Sciatic nerve (tissue), 2 donors: Measurements from ENCODE around the gene MAML3. TPM values are rescaled to one million over a fixed set of nuclear protein-coding genes. Genes with fewer than 3 reads are reported as not detected.

Experiments
- ATAC-seq: fragments of 200-7000 bp; cut with Tn5 transposase; one replicate; pipeline ENCODE4 v1.9.1; 2020; ENCODE audit warnings: mild to moderate bottlenecking, moderate library complexity
- DNase-seq: peaks from one replicate; pipeline ENCODE4 v3.0.0-alpha.2; 2020; ENCODE audit warnings: low spot score
- intact Hi-C: fragments of 100-400 bp; cut with DNase I; formaldehyde crosslinking; loops from one replicate; pipeline ENCODE4 v1.14.2; 2022
- total RNA-seq: library from RNA; stranded (reverse); fragmentation: NEBNext Ultra II Directional; extraction: Animal tissue kit (Norgen Biotek cat#: 25700); gene quantifications from one replicate; pipeline ENCODE4 v1.2.1, GENCODE V29; 2021
- donor health status: DM: no; HTN: no; CAD: no.
- donor health status: DM: no; HTN: no; CAD: no.

Gene MAML3
- total RNA-seq, 1 donor from 2014 or later: 11.0 TPM

DNA sequence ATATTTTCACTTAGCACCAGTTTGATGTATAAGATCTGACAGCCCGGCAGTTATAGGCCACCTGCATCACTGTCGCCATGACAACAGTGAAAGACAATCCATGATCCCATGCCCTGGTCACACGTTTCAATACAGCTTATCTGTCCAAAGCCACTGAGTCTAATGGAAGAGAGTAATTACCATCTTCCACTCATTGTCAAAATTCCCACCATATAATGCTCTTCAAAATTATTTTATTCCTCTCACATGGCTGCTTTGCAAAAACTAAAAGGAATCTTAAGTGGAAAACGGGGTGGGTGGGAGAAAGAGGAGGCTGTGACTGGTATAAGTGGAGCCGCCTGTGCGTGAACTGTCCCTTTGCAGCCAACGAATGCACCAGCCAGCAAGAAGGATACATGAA is 44.2 kb downstream of the MAML3 start:
- intact Hi-C loops: no loop called here
- no peak for DNase-seq
- no peak for ATAC-seq

DNA sequence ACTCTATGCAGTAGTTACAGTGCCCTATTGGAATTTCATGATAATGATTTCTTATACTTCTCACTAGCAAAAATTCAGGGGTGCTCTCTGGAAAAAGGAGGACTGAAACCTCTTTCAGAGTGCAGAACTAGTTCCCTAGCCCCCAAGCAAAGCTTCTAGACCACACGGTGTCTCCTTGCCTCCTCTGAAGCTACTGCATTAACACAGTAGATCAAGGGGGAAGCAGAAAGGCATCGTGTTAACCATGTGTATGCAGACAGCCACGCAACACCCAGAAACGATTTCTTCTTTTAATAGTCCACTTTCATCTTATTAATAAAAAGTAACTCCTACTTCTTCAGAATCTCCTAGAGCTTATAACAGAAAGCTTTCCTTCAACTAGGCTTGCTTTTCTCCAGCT is 44.7 kb downstream of the MAML3 start:
- intact Hi-C loops: no loop called here
- DNase-seq: no peak
- ATAC-seq: no peak

DNA sequence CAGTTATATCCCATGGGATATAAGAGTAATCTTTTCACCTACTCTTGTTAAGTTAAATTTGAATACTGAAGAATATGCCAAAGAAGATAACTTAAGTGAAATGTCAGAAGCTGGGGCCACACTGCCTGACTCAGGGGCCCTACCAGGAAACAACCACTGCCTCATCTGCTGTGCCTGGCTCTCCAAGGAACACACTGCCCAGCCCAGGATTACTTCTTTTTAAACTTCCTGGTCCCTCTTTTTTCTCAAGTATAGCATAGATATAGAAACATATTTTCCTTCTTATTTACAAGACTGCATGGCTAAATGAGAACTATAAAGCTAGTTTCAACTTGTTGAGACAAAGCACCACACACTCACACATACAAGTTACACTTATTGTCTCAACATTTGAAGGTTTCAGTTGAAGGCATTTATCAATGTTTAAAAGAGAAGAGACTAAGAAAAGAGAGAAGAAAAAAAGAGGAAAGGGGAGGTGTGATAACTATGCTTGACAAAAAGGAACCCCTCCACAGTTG is 45.2 kb downstream of the MAML3 start:
- intact Hi-C loops: no loop called here
- no peak for DNase-seq
- ATAC-seq: no peak

DNA sequence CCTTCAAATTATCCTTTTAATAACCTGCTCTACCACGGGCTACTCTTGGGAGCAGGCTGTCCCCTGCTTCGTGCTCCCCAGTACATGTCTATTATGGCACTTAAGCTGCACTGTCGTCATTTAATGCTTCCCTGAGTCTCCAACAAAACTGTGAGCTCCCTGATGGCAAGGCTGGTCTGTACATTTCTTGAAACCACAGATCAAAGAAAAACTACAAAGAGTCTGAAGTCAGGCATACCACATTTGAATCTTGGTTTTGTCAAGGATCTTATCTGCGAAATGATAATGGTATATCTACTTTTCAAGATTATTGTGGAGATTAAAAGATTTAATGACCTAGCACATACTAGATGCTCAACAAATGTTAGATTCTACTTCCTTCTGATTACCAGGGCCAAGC is 45.7 kb downstream of the MAML3 start:
- intact Hi-C loops: no loop called here
- ATAC-seq (no peak), DNase-seq (no peak)

DNA sequence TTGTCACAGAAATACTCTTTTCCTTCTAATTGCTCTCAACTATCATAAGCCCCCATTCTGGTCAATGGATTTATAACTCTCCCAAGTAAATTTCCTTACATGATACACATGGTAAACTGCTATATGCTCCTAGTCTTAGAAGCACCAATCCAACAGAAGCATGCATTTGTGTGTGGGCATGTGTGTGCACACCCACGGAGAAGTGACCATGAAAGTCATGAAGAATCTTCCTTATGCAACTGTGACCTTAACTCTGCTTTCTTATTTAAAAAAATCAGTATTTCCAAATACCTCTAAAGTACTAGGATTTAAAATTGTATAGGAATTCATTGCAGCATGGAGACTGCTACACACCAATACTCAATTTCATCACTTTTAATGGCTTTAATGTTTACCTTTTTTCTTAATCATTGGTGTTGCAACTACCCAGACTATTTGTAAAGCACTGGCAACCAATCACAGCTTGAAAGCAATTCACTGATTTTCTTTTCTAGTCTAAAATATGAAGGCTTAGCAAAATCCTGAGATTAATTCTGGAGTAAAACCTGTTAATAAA is 47.6 kb downstream of the MAML3 start:
- DNase-seq (no peak), ATAC-seq (no peak)
- intact Hi-C loops: no loop called here

DNA sequence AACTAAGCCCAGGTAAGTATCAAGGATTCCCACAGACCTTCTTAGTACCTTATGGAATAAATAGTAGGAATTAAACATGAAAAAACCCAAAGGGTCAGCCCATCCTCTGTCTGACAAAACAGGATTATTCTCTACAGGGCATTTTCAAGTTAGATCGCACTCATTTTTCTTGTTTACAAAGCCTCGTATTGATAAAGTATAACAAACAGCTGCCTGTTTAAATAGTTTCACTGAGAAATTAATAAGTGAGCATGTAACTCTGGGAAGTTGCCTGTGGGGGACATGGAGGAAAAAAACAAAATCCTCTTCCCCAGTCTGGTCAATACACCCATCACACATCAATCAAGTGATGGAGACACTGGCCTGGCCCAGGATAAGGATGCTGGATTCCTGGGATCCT is 48.5 kb downstream of the MAML3 start:
- no peak for DNase-seq
- ATAC-seq: no peak
- intact Hi-C loops: no loop called here

DNA sequence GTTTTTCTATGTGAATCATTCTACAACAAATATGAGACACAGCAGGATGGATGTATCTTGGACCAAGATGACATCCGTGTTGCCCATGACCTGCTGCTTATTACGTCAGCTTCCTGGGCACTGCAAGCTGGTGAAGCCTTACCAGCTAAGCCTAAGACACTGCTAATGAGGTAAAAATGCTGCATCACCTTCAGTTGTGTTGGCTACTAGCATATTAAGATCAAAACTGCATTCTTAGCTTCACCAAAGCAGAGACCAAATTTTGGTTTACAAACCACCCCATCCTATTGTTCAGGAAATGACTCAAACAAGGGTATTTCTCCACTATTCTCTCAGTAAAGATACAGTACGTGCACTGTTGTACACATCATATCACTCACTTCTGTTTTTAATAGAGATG is 50.3 kb downstream of the MAML3 start:
- ATAC-seq: no peak
- no peak for DNase-seq
- intact Hi-C loops: no loop called here

DNA sequence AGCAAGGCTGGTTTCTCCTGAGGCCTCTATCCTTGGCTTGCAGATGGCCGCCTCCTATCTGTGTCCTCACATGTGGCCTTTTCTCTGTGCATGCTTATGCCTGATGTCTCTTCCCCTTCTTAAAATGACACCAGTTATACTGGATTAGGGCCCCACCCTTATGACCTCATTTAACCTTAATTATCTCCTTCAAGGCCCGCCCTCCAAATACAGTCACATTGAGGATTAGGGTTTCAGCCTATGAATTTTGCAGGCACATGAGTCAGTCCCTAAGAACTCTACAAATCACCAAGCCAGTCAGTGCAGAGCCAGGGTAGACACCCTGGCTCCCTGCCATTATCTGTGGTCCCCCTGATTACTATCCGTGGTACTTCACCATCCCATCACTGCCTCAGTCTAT is 51.6 kb downstream of the MAML3 start:
- no peak for DNase-seq
- ATAC-seq: no peak
- intact Hi-C loops: no loop called here

DNA sequence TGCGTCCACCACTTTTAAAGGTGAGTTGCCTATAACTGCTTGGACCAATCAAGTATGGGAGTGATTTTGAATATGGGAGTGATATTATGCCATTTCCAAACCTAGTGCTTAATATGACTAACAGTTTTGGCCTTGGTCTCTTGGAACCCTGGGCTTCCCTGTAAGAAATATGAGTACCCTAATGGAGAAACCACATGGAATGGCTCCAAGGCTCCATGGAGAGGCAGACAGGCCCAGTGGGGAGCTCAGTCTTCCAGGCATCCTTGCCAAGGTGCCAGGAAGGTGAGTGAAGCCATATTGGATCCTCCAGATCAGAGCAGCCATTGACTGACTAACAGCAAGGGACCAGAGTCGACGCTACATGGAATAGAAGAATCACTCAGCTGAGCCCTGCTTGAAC is 53.2 kb downstream of the MAML3 start:
- ATAC-seq (no peak), DNase-seq (no peak)
- intact Hi-C loops: no loop called here

DNA sequence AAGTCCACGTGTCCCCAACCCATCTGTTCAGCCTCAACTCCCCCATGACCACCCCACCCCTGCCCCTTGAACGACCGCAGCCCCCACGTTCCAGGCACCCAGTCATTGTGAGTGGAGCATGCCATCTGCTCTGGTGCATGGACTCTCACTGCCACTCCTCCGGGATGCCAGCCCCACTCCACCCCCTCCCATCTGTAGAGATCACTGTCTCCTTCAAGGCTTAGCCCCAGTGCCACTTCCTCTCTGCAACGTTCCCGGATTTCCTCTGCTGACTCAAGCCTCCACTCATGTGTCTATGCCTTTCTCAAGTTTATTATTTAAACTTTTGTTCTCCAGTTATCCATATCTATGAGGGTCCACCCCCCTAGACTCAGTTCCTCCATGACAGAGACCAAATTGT is 54.0 kb downstream of the MAML3 start:
- intact Hi-C loops: no loop called here
- ATAC-seq (peak; percentile 51), DNase-seq (no peak)

DNA sequence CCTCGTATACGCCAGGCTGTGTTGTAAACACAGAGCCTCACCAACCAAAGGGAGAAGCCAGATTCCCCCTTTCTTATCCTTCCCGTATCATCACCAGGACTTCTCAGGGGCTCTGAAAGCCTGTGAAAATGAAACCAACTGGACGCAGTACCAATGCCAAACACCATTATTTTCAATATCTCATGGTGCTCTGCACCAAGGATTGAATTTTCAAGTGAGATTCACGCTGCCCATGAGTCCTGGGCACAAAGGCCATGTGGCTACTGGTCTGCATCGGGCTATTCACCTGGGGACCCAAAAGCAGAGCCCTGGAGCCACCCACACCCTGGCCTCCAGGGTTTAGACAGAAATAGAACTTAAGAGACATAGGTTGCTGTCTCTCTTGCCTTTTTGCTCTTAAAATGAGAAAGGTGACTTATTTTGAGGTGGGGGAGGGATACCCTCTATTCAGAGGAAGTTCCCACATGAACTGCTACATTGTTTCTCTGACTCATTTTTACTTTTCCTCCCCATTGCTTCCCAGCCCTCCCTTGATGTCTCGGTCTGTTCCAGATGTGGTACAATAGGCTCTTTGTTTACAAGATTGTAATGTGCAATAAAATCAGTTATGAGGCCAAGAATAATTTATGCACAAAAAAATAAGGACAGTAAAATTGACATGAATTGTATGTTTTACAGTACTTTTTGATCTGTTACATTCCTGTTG is 55.4 kb downstream of the MAML3 start:
- DNase-seq: no peak
- ATAC-seq: peak; percentile 77
- intact Hi-C loops: no loop called here

DNA sequence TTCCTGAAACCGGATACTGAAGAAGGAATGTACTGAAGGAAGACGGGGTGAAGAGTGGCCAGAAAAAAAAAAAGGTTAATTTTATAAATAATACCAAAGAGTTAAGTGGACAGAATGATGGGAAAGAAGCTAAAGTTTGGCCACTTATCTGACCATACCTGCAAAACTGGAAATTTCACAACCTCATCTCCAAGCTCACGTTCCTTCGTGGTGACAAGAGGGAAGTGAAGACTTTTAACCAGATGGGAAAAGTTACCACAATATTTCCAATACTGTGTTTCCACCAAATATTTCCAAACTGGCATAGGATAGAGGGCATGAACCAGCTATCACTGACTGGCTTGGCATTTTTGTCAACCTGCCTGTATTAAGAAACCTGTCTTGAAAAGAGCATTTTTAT is 56.4 kb downstream of the MAML3 start:
- DNase-seq (no peak), ATAC-seq (no peak)
- intact Hi-C loops: no loop called here

DNA sequence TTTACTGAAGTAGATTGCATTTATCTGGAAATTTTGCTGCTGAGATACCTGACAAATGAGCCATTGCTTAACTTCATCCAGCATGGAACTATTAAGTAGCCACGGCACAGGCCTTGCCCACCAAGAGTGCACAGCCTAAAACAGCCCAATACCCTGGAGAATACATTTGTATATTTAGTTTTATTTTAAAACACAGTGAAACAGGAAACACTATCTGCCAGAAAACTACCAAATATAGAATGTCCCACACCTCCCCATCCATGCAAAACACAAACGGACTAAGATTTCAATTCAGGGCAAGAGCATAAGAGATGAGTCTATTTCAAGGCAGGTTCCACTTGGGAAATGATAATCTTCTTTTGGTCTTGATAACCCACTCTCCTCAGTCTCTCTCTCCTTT is 57.1 kb downstream of the MAML3 start:
- intact Hi-C loops: no loop called here
- DNase-seq (no peak), ATAC-seq (no peak)

DNA sequence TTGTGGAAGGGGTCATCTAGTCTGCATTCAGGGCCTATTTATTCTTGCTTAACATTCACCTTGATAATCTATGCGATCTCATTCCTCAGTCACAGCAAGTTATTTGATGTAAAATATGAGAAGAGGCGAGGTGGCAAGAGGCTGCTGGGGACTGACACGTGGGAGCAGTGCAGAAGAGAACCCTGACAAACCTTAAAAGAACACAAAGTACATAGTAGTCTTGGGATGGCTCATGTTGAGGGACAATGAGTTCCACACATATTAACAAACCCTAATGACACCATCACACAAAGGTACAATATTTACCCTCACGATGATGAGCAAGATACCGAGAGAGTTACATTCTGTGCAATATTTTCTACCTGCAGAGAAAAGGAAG is 57.5 kb downstream of the MAML3 start:
- no peak for ATAC-seq
- intact Hi-C loops: no loop called here

DNA sequence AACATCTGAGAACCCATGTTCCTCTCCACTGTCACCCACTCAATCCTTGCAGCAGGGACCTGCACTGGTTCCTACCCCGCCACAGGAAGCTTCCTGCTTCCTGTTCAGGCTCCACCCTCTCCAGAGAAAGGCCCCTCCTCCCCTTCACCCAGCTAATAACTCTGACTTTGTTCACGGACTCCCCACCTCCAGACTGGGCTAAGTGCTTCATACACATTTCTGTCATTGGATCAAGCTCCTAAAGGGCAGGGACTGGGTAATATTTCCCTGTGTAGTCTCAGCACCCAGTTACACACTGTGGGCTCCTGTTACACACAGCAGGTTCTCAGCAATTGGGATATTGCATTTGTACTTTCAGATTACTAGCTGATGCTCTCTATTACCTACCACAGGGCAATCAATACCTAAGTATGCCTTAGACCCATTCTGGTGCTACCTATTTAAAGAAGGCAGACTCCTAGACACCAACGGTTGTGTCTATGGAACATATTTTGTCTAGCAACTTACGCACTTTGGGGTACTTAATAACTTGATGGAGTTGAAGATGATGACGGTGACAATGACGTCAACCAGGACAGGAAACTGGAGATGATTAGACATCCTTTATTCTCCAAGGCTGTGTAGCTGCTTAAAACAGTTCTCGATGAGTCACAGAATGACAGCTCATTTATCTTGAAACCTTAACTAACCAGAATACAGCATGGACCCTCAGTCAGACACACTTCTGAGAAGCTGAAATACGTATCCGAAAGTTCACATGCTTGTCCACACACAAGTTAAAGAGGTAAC is 58.1 kb downstream of the MAML3 start:
- no peak for DNase-seq
- intact Hi-C loops: no loop called here
- peak; percentile 23 for ATAC-seq

More for the DNA sequence above, 57.5 kb downstream of the MAML3 start:
- no peak for DNase-seq

DNA sequence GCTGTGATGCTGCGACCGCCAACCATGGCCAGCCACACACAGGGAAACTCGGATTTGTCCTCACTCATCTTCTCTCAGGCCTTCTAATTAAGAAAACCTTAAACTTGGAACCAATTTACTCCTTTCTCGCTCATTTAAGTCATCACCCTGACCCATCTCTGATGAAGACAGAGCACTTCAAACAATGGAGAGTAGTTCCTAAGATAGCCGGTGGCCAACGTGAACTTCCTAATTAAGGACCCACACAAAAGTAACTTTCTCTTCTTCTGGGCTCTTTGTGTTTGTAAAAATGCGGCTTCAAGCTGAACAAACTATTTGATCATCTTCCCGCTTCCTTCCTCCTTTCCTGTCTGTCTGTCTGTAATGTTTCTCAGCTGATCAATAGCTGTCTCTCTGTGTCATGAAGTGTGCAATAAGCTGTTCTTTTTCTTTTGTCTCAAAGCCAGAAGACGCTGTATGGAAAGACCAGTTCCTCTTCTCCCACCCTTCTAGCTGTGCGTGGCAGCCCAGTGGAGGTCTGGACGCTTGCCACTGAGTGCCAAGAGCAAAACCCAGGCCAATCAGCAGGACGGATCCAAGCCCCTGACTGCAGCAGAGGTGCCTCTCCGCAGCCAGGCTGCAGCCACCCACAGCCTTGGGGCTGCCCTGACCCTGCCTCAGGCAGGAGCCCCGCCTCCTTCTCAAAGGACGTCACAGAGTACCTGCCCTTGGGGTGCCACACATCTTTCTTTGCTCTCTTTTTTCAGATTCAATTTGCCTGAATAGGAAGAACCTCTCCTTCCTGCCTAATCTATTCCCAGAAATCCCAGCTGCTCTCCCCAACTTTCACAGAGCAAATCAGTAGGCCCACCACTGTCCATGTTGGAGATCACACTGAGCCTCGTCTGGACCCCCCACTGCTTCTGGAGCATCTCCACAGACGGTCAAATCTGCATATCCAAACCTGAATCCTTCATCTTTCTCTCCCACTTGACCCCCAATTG is 59.3 kb downstream of the MAML3 start:
- intact Hi-C loops: no loop called here
- DNase-seq: peak; percentile 79
- ATAC-seq: peak; percentile 71

DNA sequence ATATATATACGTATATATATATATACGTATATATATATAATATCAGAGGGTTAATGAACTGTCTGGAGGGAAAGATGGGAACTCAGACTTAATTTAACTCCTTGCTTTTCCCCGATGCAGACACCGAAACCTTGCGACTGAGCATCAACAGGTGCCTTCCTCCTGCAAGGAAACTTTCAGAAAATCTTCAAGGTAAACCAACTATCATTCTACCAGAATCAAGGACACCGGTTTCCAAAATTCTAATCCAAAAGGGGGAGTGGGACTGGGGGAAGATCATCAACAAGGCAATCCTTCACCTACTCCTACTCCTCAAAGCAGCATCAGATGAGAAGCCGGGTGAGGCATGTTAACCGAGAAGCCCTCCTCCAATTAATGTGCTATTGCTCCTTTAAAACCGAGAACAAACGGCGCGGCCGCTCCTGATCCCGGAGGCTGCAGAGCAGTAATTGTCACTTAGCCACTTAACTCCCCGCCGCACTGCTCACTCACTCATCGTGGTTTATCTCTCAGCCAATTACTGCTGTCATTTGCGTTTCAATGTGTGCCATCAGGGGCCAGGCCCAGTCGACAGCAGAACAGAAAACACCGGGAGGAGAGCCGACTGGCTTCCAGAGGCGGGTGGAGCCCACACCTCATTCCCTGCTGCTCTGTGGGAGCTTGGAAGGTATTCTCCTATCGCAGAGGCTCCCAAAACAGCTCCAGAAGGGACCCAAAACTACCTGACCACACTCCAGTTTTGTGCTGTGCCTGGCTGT is 61.7 kb downstream of the MAML3 start:
- DNase-seq (no peak), ATAC-seq (peak; percentile 15)
- intact Hi-C loops: no loop called here

DNA sequence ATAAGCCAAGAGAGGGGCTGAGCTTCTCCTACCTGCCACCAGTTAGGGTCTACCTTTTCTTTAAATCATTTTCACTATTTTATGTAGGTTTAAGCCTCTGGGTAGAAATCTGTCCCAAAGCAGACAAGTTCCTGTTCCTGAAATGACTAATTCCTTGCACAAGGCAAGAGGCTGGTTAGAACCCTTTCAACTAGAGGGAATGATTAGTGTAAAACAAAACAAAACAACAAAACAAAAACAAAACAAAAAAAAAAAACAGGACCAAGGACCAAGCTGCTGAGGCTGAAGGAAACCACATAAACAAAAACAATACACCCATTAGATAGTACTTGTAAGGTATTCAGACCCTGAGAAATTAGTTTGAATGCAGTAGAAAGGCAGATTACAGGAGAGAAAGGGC is 62.7 kb downstream of the MAML3 start:
- DNase-seq: no peak
- no peak for ATAC-seq
- intact Hi-C loops: no loop called here
